ENCODE measurements around the gene KLHL22. TPM values are rescaled to one million over a fixed set of nuclear protein-coding genes. Genes with fewer than 3 reads are reported as not detected.

KLHL22 gene
- total RNA-seq, 6 donors from 2014 or later = 17.5 to 48.2 (median 22.7) TPM

GRCh38 chr22:20404881-20405280 is 90.7 kb downstream of the KLHL22 start:
- H3K27me3 ChIP-seq = no peaks in the 10 kb centered on the region
- peaks cover 0 to 8% (median 0%) of the 10 kb centered on the region in 4 donors for H3K4me1 ChIP-seq
- no peak for ATAC-seq (ENCODE audit: low FRiP score in 2 of 2)
- peaks cover 5 to 45% (median 25%) of the 10 kb centered on the region in 4 donors for H3K36me3 ChIP-seq
- H3K4me3 ChIP-seq = no peak overlapping the region
- no peak overlapping the region for H3K27ac ChIP-seq
- DNase-seq = no peak
- 91 to 96% methylated on average over 18 of the region's 18 CpGs for WGBS, 2 donors
- no peaks in the 10 kb centered on the region for H3K9me3 ChIP-seq
- TF ChIP-seq POLR2A (IDR thresholded peaks at IDR 0.05) = no peak
- TF ChIP-seq EP300 (IDR thresholded peaks at IDR 0.05) = no peak
- no peak for TF ChIP-seq POLR2AphosphoS5 (IDR thresholded peaks at IDR 0.05)
- no peak for TF ChIP-seq CTCF (IDR thresholded peaks at IDR 0.05)

GRCh38 chr22:20403779-20404140 is 91.8 kb downstream of the KLHL22 start:
- Histone ChIP-seq H3K36me3 (peaks cover 5 to 45% (median 25%) of the 10 kb centered on the region in 4 donors), H3K27me3 (no peaks in the 10 kb centered on the region), H3K27ac (no peak overlapping the region), H3K4me3 (no peak overlapping the region), H3K9me3 (no peaks in the 10 kb centered on the region), H3K4me1 (peaks cover 0 to 12% (median 0%) of the 10 kb centered on the region in 4 donors)
- TF ChIP-seq POLR2A (IDR thresholded peaks at IDR 0.05) (no peak), CTCF (IDR thresholded peaks at IDR 0.05) (no peak), EP300 (IDR thresholded peaks at IDR 0.05) (no peak), POLR2AphosphoS5 (IDR thresholded peaks at IDR 0.05) (no peak)
- WGBS, 2 donors = 92 to 97% methylated on average over 6 of the region's 6 CpGs
- DNase-seq (no peak), ATAC-seq (ENCODE audit: low FRiP score in 2 of 2) (no peak)

GRCh38 chr22:20402960-20403778 is 92.4 kb downstream of the KLHL22 start:
- 85 to 90% methylated on average over 9 of the region's 9 CpGs for WGBS, 2 donors

GRCh38 chr22:20401376-20402014 is 94.1 kb downstream of the KLHL22 start:
- H3K36me3 ChIP-seq = peaks cover 3 to 36% (median 15%) of the 10 kb centered on the region in 4 donors
- H3K4me3 ChIP-seq = no peak overlapping the region
- TF ChIP-seq CTCF (IDR thresholded peaks at IDR 0.05) = no peak
- TF ChIP-seq EP300 (IDR thresholded peaks at IDR 0.05) = no peak
- no peak for TF ChIP-seq POLR2AphosphoS5 (IDR thresholded peaks at IDR 0.05)
- TF ChIP-seq POLR2A (IDR thresholded peaks at IDR 0.05) = no peak
- no peak overlapping the region for H3K27ac ChIP-seq
- no peaks in the 10 kb centered on the region for H3K9me3 ChIP-seq
- H3K4me1 ChIP-seq = peaks cover 0 to 12% (median 2%) of the 10 kb centered on the region in 4 donors
- DNase-seq = no peak
- no peaks in the 10 kb centered on the region for H3K27me3 ChIP-seq
- ATAC-seq (ENCODE audit: low FRiP score in 2 of 2) = no peak
- 92 to 97% methylated on average over 11 to 13 of the region's 13 CpGs for WGBS, 2 donors

More at GRCh38 chr22:20402960-20403778, 92.4 kb downstream of the KLHL22 start:
- Histone ChIP-seq H3K27ac (no peak overlapping the region), H3K36me3 (peaks cover 5 to 45% (median 25%) of the 10 kb centered on the region in 4 donors), H3K4me1 (peaks cover 0 to 12% (median 0%) of the 10 kb centered on the region in 4 donors), H3K4me3 (no peak overlapping the region), H3K9me3 (no peaks in the 10 kb centered on the region), H3K27me3 (no peaks in the 10 kb centered on the region)
- no peak for ATAC-seq (ENCODE audit: low FRiP score in 2 of 2)
- TF ChIP-seq POLR2AphosphoS5 (IDR thresholded peaks at IDR 0.05) = no peak
- TF ChIP-seq EP300 (IDR thresholded peaks at IDR 0.05) = no peak
- no peak for TF ChIP-seq POLR2A (IDR thresholded peaks at IDR 0.05)
- TF ChIP-seq CTCF (IDR thresholded peaks at IDR 0.05) = no peak
- DNase-seq = no peak
